GM19025 (cell line): Measurements from ENCODE around the gene POLD4.
"Not testable (repeated sequence)": the region's sequence is repeated elsewhere in the genome, so short reads cannot be mapped to it uniquely, and the experiment has no call there.

Experiments used
- ATAC-seq: cut with Tn5 transposase; IDR thresholded peaks from one replicate; pipeline ENCODE4 v1.9.1; 2021; ENCODE audit warnings: mild to moderate bottlenecking, low read depth, moderate library complexity; ENCODE audit not compliant: unreplicated experiment

POLD4 gene

DNA sequence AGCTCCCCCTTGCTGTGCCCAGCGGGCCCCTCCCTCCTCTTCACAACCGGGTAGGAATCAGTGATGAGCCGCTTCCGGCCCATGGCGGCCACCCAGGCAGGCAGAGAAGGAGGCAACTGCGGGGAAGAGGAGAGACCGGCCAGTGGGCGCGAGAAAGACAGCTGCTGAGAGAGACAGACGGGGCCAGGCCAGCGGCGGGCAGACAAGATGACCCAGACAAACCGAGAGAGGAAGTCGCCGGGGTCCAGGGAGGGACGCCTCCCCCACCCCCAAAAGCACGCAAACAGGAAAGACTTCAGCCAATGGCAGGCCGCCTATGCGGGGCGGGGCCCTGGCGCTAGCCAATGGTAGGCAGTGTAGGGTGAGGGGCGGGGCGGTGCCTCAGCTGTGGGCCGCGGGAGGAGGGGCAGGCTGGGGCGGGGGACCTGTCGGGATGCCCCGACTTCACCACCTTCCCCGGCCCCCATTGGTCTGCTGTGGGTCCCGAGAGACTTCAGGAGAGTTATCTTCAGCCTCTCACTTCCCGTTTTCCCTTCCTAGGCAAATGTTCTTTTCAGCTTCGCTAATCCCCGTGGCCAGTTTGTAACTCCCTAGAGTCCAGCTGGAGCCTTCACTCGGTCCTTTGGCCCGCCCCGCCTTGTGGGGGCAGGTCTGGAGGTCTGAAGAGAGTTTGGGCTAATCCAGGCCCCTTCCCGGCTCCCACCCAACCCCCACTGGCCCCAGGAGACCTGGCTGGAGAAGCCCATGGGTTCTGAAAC, at the start of gene POLD4:
Gene POLD4 (minus strand): TSS at position 230 of the 758 bp plus-strand sequence. CDS start 147 bp downstream, at position 83.
- peak; percentile 74 for ATAC-seq

DNA sequence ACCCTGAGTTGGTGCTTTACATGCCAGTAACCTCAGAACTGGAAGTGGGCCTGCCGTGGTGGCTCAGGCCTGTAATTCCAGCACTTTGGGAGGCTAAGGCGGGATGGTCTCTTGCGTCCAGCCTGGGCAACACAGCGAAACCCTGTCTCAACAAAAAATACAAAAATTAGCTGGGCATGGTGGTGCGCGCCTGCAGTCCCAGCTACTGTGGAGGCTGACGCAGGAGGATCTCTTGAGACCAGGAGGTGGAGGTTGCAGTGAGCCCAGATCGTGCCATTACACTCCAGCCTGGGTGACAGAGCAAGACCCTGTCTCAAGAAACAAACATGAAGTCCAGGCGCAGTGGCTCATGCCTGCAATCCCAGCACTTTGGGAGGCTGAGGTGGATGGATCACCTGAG, 49.7 kb upstream of the POLD4 start:
- ATAC-seq, result not testable (repeated sequence)

DNA sequence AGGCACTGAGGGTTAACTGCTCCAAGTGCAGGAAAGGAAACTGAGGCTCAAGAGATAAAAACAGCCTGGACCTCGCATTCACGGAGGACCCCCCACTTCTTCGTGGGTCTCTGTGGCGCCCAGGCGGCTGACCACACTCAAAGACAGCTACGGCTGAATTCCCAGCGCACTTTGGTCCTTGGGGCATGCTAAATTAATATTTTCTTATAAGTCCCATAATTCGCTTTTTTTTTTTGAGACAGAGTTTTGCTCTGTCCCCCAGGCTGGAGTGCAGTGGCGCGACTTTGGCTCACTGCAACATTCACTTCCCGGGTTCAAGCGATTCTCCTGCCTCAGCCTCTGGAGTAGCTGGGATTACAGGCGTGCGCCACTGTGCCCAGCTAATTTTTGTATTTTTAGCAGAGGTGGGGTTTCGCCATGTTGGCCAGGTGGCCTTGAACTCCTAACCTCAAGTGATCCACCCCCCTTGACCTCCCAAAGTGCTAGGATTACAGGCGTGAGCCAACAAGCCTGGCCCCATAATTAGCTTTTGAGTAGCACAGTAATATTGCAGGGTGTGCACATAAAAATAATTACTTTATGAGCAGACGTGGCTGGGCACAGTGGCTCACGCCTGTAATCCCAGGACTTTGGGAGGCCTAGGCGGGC, 49.0 kb upstream of the POLD4 start:
- ATAC-seq, result not testable (repeated sequence)

DNA sequence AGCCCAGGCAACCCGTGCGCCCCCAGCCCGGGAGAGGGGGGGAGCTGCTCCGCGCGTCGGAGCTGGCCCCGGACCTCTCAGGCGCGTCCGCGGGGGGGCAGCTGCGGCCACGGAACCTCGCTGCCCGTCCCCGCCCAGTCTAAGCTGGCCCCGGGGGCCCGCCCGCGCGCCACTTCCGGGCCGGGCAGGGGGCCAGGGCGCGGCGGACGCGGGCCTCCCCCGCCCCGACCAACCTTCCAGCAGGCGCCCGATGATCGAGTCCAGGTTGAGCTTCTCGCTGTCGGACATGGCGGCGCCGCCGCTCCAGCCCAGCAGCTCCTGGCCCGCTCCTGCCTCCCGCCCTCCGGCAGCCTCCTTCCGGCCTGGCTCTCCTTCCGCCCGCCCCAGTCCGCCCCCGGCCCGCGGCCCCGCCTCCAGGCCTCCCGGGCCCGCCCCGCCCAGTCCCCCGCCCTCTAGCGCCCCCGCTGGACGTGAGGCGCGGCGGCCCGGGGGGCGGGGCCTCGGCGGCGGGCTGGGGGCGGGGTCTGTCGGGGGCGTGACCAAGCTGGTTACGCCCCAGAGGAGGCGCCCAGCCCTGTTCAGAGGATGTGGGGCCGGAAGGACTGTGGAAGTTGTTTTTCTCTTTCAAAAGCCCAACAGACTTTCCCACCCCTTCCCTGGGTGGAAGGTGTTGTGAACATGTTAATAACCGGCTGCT, 48.3 kb upstream of the POLD4 start, which contains the start of gene PPP1CA:
Gene PPP1CA (minus strand): TSS at position 364 of the 697 bp plus-strand sequence. CDS start 76 bp downstream, at position 288.
- peak; percentile 68 for ATAC-seq

DNA sequence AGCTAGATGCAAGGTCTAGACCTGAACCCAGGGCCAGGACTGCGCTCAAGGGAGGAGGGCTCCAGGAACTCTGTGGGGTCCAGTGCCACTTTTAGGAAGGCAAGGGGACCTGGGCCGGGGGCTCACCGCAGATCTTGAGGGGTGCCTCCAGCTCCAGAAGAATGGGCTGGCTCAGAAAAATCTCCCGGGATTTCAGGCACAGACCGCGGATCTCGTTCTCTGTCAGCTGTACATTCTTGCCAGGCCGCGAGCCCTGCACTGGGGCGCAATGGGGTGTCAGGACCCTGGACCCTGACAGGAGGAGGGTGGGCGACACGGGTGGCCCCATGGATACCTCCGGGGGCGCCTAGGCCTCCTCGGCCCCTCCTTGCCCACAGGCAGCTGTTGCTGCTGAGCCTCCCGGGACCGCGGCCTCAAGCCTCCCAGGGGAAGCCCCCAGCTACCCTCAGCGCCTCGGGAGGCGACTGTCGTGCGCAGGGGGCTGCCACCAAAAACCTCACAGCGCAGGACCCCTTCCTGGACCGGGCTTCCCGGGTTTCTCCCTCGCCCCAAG, 47.7 kb upstream of the POLD4 start:
- peak; percentile 20 for ATAC-seq

DNA sequence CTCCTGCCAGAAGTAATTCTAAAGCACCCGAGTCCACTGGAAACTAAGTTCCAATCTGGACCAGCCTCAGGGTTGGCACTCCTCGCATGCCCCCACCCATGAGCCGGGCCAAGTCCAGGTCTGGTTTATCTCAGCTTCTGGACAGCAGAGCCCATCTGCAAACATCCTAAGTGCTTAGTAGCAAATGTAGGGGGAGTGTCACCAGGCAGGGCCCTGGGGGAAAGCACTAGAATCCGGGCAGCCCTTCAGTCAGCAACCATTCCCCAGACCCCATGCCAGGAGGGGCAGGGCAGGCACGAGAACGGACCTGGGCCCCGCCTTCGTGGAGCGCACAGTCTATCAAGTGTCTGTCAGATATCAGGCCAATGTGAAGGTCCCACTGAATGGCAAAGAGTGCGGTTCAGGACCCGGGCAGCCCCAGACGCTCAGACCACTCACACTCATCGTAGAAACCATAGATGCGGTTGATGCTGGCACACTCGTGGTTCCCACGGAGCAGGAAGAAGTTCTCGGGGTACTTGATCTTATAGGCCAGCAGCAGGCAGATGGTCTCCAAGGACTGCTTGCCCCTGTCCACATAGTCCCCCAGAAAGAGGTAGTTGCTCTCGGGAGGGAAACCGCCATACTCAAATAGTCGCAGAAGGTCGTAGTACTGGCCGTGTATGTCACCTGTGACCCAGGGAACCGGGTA, 47.0 kb upstream of the POLD4 start:
- no peak for ATAC-seq

DNA sequence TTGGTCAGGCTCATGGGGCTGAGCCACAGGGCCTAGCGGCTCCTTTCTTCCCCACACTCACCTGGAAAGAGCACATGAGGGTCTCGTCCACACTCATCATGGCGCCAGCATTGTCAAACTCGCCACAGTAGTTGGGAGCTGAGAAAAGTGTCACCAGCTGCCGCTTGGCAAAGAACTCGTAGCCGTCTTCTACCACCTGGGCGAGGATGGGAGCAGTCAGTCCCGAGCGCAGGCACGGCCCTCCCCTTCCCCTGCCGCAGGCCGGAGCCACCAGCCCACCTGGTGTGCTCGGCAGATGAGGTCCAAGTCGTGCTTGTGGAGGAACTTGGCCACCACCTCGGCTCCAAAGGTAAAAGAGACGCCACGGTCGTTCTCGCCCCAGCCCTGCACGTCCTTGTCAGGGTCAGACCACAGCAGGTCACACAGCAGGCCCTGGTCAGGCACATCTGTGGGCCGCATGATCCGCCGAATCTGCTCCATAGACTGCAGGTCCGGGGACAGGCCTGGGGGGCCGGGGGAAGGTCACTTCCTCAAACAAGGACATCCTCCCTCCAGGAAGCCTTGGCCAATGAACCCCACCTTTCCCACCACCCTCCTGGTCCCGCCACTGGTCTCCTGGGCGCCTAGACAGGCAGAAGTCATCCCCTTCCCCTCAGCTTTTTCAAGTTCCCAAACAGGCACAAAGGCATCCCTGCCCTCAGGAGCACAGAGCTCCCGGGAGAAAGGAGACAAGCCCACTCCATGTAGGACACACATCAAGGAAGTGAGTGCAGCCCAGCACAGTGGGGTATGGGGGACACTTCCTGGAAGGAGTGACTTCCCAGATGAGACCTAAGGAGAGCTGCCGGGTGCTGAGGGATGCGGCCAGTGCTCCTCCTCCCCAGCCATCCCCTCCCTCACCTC, 45.6 kb upstream of the POLD4 start:
- no peak for ATAC-seq

DNA sequence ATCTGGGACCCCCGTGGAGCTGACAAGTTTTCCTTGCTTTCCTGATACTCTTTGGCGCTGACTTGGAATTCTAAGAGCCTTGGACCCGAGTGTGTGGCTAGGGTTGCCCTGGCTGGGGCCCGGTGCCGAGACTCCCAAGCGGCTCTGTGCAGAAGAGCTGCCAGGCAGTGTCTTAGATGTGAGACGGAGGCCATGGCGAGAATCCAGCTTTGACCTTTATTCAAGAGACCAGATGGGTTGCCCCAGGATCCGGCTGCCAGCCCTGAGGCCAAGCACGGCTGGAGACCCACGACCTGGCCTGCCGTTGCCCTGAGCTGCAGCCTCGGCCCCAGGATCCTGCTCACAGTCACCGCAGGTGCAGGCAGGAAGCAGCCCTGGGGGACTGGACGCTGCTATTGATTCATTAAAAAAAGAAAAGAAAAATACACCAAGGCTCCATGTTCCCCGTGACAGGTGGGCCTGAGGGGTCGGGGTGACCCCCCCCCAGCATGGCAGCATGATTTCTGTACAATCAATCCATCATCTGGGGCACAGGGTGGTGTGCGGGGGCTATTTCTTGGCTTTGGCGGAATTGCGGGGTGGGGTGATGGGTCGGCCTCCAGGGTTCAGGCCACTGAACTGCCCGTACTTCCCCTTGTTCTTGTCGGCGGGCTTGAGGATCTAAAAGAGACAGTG, 44.8 kb upstream of the POLD4 start:
- no peak for ATAC-seq

DNA sequence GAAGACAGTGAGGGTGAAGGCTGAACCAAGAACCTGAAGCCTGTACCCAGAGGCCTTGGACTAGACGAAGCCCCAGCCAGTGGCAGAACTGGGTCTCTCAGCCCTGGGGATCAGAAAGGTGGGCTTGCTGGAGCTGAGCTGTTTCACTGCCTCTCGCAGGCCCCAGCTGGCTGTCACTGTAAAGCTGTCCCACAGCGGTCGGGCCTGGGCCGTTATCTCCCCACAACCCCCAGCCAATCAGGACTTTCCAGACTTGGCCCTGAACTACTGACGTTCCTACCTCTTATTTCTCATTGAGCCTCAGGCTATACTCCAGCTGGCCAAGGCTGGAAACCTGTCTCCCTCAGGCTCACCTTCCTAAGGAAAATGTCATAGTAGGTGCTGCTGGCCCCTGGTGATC, 44.2 kb upstream of the POLD4 start:
- no peak for ATAC-seq

DNA sequence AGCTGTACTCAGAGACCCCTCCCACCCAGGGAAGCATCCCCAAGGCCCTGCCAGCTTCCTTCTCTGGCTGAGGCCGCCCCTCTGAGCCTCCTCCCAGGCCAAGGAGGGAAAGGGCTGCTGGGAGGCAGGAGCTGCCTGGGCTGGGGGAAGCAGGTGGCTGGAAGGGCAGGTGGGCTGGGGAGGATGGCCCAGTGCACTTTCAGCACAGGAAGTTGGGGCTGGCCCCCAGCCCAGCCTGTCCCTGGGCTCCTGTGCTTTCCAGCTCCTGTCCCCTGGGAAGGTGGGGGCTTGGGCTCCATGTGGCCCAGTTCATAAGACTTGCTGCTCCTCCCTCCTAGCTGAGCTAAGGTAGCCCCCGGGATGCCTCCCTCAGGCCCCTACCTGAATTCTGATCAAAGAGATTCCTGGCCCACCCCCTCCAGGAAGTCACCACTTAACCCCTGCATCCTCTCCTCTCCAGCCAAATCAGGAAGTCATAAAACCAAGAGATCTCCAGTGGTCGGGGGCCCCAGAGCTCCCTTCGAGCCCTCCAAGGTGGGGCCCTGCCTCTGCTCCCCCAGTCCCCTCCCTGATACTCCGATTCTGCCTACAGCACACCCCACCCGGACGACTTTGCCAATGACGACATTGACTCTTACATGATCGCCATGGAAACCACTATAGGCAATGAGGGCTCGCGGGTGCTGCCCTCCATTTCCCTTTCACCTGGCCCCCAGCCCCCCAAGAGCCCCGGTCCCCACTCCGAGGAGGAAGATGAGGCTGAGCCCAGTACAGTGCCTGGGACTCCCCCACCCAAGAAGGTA, 43.4 kb upstream of the POLD4 start:
- no peak for ATAC-seq

DNA sequence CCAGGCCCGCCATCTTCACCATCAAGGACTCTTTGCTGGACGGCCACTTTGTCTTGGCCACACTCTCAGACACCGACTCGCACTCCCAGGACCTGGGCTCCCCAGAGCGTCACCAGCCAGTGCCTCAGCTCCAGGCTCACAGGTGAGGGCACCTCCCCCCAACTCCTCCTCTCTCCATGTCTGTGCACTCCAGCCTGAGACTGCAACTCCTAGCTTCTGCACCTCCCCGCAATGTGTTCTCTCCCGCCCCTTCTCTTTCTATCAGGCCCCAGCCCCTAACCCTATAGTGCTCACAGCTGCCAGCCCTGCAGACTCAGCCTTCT, 42.9 kb upstream of the POLD4 start:
- ATAC-seq, result no peak

DNA sequence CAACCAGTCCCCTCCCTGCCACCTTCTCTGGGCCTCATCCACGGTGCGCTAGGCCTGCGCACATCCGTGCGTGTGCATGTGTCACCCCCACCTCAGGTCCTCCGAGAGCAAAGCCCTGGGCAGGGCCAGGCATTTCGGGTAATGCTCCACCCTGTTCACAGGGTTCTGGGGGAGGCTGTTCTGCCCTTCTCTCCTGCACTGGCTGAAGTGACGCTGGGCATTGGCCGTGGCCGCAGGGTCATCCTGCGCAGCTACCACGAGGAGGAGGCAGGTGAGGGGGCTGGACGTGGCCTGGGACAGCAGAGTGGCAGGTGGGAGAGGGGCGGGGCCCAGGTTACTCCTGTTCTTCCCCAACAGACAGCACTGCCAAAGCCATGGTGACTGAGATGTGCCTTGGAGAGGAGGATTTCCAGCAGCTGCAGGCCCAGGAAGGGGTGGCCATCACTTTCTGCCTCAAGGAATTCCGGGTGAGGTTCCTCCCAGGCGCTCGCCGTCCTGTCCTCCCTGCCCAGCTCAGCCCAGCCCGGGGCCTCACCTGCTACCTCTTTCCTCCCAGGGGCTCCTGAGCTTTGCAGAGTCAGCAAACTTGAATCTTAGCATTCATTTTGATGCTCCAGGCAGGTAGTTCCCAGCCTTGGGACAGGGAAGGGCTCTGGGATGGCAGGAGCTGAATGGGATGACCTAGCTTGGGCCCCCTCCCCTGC, 42.4 kb upstream of the POLD4 start:
- no peak for ATAC-seq

DNA sequence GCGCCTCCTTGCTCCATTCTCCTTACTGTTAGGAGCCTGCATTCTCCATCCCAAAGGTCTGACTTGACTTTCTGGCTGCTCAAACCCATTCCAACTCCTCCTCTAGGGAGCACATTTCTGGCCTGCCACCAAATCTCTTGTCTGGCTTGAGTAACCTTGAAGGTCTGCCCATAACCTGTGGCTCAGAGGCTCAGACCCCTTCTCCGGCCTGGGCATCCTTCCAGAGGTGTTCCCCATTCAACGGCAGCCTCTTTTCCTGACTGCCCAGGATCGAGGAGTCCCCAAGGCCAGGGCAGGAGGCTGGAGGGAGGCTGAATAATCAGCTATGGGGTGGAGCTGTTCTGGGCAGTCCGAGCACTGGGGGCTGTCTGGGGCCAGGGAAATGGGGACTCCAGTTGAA, 40.6 kb upstream of the POLD4 start:
- no peak for ATAC-seq

DNA sequence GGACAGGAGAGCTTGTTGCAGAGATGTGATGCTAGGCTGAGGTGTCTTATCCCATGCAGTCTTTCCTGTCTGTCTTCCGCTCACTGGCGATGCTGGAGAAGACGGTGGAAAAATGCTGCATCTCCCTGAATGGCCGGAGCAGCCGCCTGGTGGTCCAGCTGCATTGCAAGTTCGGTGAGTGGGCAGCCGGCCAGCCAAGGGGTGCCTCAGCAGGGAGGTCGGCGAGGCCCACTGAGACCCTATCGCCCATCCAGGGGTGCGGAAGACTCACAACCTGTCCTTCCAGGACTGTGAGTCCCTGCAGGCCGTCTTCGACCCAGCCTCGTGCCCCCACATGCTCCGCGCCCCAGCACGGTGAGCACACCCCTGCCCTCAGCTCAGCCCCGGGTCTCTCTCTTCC, 40.1 kb upstream of the POLD4 start:
- no peak for ATAC-seq

DNA sequence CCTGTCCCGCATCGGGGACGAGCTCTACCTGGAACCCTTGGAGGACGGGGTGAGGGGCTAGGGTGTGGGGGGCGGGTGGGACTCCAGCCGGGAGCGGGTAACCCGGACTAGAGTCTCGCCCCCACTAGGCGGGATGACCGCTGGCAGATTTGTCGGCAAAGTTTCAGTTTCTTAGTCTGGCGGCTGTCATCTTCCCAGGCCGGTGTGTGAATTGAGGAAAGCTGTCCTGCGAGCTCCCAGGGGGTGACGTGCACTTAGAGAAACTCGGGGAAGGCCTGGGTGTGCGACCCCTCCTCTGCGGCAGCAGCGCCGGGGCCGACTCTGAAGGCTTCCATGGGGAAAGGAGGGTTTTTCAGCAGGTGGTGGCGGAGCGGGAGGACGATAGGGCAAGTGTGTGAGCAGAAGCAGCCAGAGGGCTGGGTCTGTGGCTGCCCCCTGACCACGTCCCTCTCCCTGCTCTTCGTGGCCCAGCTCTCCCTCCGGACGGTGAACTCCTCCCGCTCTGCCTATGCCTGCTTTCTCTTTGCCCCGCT, 38.9 kb upstream of the POLD4 start:
- no peak for ATAC-seq

DNA sequence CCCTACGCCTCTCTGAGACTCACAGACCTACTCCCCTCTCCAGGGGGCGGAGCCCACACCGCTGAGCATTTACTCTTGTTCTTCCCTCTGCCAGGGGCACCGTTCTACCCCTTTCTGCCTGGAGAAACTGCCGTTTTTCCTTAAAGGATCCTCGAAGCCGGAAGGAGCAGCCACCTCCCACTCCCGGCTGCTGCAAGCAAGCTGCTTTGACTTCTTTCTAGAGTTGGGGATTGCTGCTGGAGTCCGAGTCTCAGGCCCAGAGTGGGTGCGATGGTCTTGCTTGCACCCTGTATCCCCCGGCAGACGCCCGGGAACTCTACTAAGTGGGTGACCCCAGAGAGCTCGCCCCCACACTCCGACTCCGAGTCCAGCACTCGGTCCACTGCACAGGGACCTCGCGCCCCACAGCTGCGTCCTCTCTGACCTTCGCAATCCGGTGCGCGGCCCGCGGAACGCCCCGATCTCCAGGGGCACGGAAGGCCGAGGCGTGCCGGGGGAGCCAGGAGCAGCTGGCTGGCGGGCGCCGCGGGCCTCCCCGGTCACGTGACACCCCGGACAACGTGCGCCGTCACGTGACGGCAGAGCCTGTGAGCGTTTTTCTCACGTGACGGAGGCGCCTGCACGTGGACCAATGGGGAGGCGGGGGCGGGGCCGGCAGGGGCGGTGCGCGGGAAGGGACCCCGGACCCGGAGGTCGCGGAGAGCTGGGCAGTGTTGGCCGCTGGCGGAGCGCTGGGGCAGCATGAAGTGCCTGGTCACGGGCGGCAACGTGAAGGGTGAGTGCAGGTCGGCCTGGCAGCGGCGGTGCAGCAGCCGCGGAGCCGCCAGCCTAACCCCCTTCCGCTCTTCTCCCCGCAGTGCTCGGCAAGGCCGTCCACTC, 38.2 kb upstream of the POLD4 start, which contains the start of gene RAD9A:
Gene RAD9A (plus strand): TSS at position 683 of the 879 bp plus-strand sequence. CDS start 59 bp downstream, at position 742.
- ATAC-seq, result peak; percentile 61
